Glutamatergic neuron (in vitro differentiated cells): ENCODE results near the gene LENEP. TPM values are rescaled to one million over a fixed set of nuclear protein-coding genes. Genes with fewer than 3 reads are reported as not detected.

ENCODE experiments used
- DNase-seq: peaks from one replicate; pipeline ENCODE4 v3.0.0; 2022
- H3K27ac Mint-ChIP-seq: one replicate; pipeline ENCODE4 v1.8.0; 2020; ENCODE audit warnings: mild to moderate bottlenecking, mixed read lengths, inconsistent platforms; ENCODE audit not compliant: unreplicated experiment
- H3K27me3 Mint-ChIP-seq: one replicate; pipeline ENCODE4 v1.8.0; 2020; ENCODE audit warnings: mild to moderate bottlenecking, moderate library complexity, mixed read lengths, inconsistent platforms; ENCODE audit not compliant: unreplicated experiment
- H3K36me3 Mint-ChIP-seq: one replicate; pipeline ENCODE4 v1.8.0; 2020; ENCODE audit warnings: mild to moderate bottlenecking, mixed read lengths, inconsistent platforms; ENCODE audit not compliant: unreplicated experiment
- H3K4me1 Mint-ChIP-seq: one replicate; pipeline ENCODE4 v1.8.0; 2020; ENCODE audit warnings: mild to moderate bottlenecking, low read depth, mixed read lengths, inconsistent platforms; ENCODE audit not compliant: unreplicated experiment
- H3K4me3 Mint-ChIP-seq: one replicate; pipeline ENCODE4 v1.8.0; 2020; ENCODE audit warnings: mild to moderate bottlenecking, mixed read lengths, inconsistent platforms; ENCODE audit not compliant: unreplicated experiment
- H3K9me3 Mint-ChIP-seq: one replicate; pipeline ENCODE4 v1.8.0; 2020; ENCODE audit warnings: mild to moderate bottlenecking, moderate library complexity, mixed read lengths, inconsistent platforms; ENCODE audit not compliant: unreplicated experiment
- total RNA-seq: library from RNA; stranded (reverse); fragmentation: NEBNext Ultra II Directional; extraction: Animal tissue kit (Norgen Biotek cat#: 25700); gene quantifications from one replicate; pipeline ENCODE4 v1.2.1, GENCODE V29; 2021; ENCODE audit not compliant: unreplicated experiment
- TF ChIP-seq, protein P1 (sequence below): fragments of 200-600 bp; sonication (generic); IDR thresholded peaks from one replicate; pipeline ENCODE4 v1.5.0; 2021; ENCODE audit not compliant: partially characterized antibody, unreplicated experiment

Gene LENEP
- total RNA-seq, 1 donor from 2014 or later, result 1.3 TPM

DNA sequence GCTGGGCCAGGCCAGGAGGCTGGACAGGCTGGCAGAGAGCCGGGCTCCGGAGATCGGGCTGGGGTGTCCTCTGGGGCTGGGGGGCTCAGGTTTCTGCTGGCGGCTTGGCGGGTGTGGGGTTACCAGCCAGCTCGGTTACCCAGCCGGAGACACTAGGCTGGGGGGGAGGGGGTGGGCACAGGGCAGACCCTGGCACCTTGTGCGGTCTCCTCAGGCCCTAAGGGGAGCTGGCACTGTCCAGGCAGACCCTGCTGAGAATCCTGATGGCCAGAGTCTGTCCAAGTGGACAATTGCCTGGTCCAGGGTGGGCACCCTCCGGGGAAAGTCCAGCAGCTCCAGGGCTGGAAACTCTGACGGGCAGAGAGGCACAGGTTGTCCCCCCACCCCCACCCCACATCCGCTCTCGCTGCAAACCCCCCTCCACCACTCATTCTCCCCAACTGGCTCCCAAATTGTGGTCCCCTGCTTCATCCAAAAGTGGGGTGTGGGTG, 15.9 kb downstream of the LENEP start:
- TF ChIP-seq, protein P1, sequence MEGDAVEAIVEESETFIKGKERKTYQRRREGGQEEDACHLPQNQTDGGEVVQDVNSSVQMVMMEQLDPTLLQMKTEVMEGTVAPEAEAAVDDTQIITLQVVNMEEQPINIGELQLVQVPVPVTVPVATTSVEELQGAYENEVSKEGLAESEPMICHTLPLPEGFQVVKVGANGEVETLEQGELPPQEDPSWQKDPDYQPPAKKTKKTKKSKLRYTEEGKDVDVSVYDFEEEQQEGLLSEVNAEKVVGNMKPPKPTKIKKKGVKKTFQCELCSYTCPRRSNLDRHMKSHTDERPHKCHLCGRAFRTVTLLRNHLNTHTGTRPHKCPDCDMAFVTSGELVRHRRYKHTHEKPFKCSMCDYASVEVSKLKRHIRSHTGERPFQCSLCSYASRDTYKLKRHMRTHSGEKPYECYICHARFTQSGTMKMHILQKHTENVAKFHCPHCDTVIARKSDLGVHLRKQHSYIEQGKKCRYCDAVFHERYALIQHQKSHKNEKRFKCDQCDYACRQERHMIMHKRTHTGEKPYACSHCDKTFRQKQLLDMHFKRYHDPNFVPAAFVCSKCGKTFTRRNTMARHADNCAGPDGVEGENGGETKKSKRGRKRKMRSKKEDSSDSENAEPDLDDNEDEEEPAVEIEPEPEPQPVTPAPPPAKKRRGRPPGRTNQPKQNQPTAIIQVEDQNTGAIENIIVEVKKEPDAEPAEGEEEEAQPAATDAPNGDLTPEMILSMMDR, result no peak
- DNase-seq, result no peak
- no peak overlapping the region for H3K4me3 Mint-ChIP-seq
- no peaks in the 10 kb centered on the region for H3K36me3 Mint-ChIP-seq
- peaks cover 7% of the 10 kb centered on the region for H3K27me3 Mint-ChIP-seq
- no peak overlapping the region for H3K27ac Mint-ChIP-seq
- H3K9me3 Mint-ChIP-seq, result peaks cover 1% of the 10 kb centered on the region
- peaks cover 6% of the 10 kb centered on the region for H3K4me1 Mint-ChIP-seq

DNA sequence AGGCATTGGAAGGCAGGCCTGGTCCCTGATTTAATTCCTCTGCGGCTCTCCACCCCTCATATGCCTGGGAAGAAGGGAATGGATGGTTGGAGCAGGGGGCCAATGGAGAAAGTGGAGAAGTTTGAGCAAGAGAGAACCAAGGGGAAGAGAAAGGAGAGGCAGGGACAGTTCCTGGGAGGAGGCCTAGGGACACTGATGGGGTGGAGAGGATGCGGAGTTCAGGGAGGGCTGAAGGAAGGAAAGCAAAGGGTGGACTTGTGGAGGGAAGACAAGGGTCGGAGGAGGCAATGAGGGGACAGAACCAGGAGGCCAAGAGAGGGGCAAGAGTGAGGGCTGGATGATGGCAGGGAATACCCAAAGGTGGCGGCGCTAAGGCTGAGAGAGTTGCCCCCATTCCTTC, 16.4 kb downstream of the LENEP start:
- Mint-ChIP-seq H3K27ac (no peak overlapping the region), H3K36me3 (no peaks in the 10 kb centered on the region), H3K27me3 (peaks cover 3% of the 10 kb centered on the region), H3K4me3 (no peak overlapping the region), H3K9me3 (peaks cover 1% of the 10 kb centered on the region), H3K4me1 (peaks cover 4% of the 10 kb centered on the region)
- DNase-seq, result no peak
- TF ChIP-seq, protein P1, result no peak

DNA sequence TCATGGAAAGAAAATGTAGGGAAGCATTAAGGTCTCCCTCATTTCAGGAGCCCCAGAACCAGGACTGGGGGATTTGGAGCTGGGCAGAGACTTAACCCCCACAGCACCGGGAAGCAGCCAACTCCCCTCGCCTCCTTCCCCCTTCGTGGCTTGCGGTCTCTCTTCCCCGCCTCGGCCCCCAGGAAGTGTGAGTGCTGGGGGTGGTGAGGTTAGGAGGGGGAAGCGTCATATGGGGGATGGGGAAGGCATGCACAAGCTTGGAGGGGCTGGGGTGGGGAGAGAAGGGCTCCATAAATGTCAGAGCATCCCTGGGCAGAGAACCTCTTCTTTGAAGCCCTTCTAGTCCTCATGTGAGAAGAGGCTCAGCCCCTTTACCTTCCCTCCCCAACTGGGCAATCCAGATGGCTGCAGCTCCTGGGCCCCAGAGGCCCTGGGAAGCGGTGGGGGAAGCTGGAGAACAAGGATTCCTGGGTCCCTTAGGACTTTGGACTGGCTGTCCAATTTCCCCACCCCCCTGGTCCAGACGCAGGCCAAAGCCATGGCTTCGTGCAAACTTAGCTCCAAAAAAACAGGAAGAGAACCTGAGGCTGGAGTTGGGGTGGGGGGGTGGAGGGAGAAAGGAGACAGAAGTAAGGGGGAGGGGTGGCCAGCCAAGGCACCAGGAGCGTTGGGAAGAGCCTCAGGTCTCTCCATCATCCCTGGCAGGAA, 17.0 kb downstream of the LENEP start:
- Mint-ChIP-seq H3K36me3 (no peaks in the 10 kb centered on the region), H3K9me3 (peaks cover 1% of the 10 kb centered on the region), H3K4me3 (no peak overlapping the region), H3K27ac (no peak overlapping the region), H3K4me1 (peaks cover 4% of the 10 kb centered on the region), H3K27me3 (peaks cover 3% of the 10 kb centered on the region)
- no peak for DNase-seq
- TF ChIP-seq, protein P1, result no peak

DNA sequence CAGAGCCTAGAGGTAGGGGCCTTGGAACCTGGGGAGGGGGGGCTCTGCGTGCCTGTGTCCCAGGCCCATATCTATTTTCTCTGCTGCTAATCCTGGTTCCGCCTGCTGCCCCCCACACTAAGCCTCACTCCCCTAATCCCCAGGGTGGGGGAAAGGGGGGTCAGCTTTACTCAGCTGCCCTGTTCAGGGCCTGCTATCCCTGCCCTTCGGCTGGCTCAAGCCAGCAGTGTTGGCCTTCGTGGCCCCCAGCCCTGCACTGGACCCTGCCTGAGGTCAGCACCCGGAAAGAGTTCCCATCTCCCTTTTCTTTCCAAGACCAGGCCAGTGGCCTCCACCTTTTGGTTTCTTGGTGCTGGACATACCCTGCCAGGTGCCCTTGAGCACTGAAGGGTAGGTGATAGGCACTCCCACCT, 17.6 kb downstream of the LENEP start:
- peaks cover 4% of the 10 kb centered on the region for H3K4me1 Mint-ChIP-seq
- no peak for DNase-seq
- H3K4me3 Mint-ChIP-seq, result no peak overlapping the region
- no peak overlapping the region for H3K27ac Mint-ChIP-seq
- no peaks in the 10 kb centered on the region for H3K36me3 Mint-ChIP-seq
- H3K9me3 Mint-ChIP-seq, result peaks cover 1% of the 10 kb centered on the region
- TF ChIP-seq, protein P1, result no peak
- peaks cover 3% of the 10 kb centered on the region for H3K27me3 Mint-ChIP-seq

DNA sequence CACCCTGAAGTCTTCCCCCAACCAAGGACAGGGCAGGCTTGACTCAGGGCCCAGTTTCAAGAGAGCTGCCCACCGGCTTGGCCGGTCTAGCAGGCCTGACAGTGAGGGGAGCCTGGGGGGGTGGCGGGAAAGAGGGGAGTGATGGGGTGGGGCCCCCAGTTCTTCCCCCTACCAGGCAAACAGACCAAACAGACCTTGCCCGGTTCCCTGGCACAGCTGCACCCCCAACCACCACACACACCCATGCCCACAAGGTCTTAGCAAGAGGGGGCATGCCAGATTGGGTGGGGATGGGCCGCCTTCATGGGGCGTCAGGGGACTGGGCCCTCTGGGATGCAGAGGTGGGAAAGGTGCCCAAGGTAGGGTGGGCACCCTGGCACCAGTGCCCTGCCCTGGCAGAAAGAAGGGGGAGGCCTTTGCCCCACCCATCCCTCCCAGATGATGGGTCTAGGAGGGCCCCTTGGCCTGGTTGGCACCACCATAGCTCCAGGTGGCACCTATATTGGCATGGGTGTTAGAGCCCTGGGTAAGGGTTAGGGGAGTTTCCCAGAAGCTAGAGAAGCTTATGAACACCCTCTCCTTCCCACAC, 18.1 kb downstream of the LENEP start:
- peaks cover 1% of the 10 kb centered on the region for H3K4me1 Mint-ChIP-seq
- no peak overlapping the region for H3K4me3 Mint-ChIP-seq
- TF ChIP-seq, protein P1, result no peak
- H3K27ac Mint-ChIP-seq, result no peak overlapping the region
- H3K9me3 Mint-ChIP-seq, result peaks cover 1% of the 10 kb centered on the region
- no peaks in the 10 kb centered on the region for H3K36me3 Mint-ChIP-seq
- DNase-seq, result no peak
- no peaks in the 10 kb centered on the region for H3K27me3 Mint-ChIP-seq
